ENCODE results near the gene TRDMT1.

GRCh38 chr10:17098012-17098411 is 103.5 kb downstream of the TRDMT1 start:
- TF ChIP-seq CTCF (IDR thresholded peaks at IDR 0.05) = no peak
- no peak for TF ChIP-seq POLR2A (IDR thresholded peaks at IDR 0.05)

All from thyroid gland (tissue), 4 donors.